NCI-H1694 treated with DMSO at 0.1 percent for 48 hours (cell line): Measurements from ENCODE around the gene C2orf68.
"Not testable (repeated sequence)": the region's sequence is repeated elsewhere in the genome, so short reads cannot be mapped to it uniquely, and the experiment has no call there.

Experiments used
- DNase-seq: peaks from one replicate; lab custom pipeline; 2025; lab: John Stamatoyannopoulos, UW

C2orf68 gene

DNA sequence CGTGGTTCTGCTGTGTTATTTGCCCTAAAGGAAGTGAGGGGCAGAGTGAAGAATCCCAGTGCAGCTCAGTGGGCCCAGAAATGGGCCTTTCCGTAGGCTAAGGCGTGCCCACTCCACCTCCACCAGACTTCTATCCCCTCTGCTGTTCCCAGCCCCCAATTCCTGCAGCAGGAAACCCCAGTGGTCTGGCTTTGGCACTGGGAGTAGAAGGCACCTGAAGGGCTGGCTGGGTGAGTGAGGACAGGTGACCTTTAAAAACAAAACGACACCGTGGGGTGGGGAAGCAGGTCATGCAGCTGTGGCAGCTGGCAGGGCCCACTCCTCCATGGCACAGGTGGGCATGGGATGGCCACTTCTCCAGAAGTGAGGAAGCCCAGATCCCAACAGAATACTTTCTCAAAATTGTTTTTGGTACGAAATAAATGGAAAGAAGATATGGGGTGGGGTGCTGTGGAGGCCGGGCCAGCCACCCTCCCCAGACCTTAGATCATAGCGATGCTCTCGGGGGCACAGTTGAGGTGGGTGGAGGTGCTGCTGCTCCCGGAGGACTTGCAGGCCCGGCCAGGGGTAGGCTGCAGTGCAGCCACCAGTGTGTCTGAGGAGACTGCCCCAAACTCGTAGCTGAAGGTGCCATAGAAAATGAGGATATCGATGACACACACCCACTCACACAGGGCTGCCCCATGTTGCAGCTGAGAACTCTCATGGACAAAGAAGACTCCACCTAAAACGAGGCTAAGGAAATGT, 13.1 kb downstream of the C2orf68 start:
- no peak for DNase-seq

DNA sequence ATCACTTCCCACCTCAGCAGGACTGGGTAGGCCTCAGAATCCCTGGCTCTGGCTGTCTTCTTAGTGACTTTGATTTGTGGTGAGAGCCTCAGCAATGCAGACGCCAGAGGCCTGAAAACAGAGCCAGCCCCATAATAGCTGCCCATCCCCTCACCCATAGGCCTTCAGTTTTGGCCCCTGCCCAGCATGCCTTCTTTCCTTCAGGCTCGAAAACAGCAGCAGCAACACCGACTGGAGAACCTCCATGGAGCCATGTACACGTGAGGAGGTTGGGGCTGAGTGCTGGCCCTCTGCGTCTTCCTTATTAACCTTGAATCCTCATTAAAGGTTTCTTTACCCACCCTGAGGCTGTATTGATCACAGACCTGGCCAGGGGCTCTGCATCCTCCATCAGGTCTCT, 14.6 kb downstream of the C2orf68 start:
- no peak for DNase-seq

DNA sequence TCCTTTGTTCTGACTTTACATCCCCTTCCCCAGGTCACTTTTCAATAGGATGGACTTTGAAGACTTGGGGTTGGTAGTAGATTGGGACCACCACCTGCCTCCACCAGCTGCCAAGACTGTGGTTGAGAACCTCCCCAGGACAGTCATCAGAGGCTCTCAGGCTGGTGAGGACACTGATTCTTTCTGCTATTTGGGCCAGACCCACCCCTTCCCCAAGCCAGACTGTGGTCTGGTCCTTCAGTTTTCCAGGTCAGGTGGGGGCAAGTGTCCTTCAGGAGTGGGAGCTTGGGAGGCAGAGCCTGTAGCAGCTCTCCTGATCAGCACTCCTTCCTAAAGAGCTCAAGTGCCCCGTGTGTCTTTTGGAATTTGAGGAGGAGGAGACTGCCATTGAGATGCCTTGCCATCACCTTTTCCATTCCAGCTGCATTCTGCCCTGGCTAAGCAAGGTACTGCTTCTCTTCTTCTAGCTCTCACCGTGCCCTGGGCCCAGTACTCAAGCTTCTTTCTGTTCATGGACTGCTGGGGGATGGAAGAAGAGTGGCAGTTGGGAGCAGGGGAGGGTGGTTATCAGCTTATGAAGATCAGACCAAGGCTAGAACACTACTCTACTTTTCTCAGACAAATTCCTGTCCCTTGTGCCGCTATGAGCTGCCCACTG, 15.3 kb downstream of the C2orf68 start:
- no peak for DNase-seq

DNA sequence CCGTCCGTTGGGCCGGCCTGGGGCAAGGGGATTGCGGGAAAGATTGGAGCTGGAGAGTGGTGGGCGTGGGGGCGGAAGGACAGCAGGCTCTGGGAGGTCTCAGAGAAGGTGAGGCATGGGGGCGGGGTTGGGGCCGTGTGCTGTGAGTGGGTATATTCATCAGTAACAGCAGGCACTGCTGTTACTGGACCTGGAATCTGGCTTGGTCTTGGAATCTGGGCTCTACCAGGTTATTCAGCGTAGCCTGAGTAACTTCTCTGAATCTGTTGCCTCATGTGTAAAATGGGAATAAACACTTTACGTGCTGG, 15.9 kb downstream of the C2orf68 start:
- no peak for DNase-seq

DNA sequence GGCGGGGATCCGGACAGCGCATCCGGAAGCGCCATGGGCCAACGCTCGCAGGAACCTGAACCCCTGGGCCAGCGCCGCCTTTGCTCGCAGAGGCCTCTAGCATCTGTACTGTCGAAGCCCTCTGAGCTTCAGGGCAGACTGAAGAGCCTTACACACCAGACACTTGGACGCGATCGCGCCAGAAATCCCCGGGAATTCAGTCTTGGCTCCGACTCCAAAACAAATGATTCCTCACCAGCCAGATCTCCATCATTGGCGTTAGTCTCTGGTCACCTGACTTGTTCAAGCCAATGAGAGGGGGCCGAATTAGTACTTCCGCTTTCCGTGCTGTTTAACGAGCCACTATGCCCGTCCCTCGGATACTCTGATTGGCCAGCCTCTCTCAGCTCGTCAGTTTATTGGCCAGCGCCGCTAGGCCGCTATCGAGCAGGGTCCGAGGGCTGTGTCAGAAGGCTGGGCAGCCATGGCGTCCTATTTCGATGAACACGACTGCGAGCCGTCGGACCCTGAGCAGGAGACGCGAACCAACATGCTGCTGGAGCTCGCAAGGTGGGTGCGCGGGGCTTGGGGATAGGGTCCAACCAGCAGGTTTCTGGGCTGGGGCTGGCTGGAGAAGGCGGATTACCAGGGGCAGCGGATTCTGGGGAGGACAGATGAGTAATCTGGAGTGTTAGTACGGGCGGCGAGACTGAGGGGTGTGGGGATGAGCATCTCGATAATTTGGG, 16.4 kb downstream of the C2orf68 start, which contains the start of gene RNF181:
TSS of gene RNF181 (plus strand) at position 445 of the 725 bp plus-strand sequence. CDS start at position 464, 19 bp downstream.
- DNase-seq = peak; percentile 99

DNA sequence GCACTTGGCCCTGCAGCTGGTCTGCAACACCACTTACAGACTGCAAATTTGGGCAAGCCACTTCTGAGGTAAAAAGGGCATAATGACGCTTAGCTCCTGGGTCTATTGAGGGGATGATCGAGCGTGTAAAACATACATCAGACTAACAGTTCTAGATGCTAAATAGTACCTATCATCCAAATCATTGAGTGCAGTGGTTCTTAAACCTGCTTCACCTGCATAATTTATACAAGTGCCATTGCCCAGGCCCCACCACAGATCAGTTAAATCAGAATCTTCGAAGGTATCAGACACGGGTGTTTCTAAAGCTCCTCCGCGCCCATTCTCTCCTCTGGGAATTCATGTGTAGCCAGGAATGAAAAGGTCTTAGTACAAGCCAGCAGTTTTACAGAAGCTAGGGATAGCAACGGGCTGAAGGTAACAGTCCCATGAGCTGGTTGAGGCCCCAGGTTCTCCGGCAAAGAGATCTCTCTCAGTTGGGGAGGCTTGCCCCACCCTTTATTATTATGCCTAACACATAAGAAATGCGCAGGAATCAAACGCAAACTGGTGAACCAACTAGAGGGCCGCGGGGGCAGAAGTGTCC, 17.1 kb downstream of the C2orf68 start:
- no peak for DNase-seq

DNA sequence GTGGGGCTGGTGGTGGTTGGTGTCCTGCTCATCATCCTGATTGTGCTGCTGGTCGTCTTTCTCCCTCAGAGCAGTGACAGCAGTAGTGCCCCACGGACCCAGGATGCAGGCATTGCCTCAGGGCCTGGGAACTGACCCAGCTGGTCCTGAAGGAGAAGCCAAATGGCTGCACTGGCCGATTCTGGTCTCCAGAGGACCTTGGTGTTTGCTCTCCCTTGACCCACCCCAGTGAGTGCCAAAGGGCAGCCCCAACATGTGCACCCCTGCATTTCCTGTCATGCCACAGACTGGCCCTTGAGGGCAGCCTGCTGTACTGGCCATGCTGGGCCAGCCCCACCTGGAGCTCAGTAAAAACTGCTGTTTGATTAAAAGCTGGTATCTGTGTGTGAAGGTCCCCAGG, 18.8 kb downstream of the C2orf68 start:
- no peak for DNase-seq

DNA sequence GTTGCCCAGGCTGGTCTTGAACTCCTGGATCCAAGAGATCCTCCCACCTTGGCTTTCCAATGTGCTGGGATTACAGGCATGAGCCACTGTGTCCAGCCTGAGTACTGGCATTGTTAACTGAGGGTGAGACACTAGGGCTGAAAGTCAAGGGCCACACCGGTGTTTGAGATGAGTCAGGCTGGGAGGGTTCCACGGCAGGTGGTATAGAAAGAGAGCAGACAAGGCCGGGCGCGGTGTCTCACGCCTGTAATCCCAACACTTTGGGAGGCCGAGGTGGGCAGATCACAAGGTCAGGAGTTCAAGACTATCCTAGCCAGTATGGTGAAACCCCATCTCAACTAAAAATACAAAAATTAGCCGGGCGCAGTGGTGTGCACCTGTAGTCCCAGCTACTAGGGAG, 19.6 kb downstream of the C2orf68 start:
- not testable (repeated sequence) for DNase-seq

DNA sequence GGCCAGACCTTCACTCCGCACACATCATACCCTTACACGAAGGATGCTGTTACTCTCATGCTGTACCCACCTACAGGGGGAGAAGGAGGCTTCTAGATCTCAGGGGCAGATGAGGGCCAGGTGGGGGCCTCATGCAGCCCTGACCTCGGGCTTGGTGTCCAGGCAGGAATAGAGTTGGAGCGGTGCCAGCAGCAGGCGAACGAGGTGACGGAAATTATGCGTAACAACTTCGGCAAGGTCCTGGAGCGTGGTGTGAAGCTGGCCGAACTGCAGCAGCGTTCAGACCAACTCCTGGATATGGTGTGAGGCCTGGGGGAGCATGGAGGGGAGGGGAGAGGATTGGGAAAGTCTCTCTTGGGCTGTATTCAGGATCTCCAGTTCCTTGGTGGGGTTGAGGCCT, 20.3 kb downstream of the C2orf68 start:
- no peak for DNase-seq

DNA sequence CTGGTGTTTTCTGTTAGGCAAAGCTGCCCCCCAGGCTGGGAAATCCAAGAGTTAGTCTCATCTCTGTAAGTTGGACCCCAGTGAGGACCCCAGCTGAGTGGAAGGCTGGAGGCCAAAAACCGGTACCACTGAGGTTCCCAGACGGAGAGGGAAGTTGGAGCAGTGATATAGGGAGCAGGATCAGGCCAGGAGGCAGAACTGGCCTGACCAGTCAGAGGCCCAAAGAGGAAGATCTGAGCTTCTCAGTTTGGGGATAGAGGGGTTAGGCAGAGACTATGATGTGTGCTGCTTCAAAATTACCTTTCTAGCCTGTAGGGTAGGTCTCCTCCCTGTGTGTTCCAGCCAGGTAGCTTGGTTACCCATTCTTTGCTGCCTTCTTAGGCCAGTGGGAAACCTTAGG, 20.9 kb downstream of the C2orf68 start:
- no peak for DNase-seq

DNA sequence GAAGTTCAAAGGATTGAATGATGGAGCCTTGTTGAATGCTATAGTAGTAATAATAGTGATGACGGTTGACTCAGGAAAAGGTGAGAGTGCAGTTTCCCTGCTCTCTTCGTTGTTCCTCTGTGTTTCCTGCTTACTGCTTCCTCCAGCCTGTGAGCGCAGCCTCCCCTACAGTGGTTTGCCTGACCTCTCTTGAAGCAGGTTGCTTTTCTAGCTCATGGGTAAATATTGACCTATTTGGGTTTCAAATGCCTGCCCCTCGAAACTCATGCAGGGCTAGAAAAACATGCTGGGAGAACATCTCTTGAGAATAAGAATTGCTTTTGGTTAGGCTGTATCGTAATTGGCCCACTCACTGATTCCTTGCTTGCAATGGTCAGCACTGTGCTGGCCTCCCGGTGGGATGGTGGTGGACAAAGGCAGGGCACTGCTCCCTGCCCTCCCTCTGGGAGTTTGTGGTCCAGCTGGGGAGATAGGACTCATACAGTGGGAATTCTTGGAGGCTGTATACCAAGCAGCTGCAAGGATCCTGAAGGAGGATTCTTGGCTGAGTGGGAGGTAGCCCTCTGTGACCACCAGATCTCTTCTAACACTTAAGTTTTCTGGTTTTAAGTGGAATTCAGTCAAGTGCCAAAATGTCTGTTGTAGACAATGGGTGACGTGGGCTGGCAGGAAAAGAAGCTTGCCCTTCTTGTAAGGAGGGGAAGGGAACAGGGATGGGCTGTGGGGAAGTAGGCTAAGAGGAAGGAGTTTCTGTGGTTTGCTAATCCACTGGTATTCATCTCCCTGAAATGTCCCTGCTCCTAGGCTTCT, 21.7 kb downstream of the C2orf68 start:
- DNase-seq = no peak

DNA sequence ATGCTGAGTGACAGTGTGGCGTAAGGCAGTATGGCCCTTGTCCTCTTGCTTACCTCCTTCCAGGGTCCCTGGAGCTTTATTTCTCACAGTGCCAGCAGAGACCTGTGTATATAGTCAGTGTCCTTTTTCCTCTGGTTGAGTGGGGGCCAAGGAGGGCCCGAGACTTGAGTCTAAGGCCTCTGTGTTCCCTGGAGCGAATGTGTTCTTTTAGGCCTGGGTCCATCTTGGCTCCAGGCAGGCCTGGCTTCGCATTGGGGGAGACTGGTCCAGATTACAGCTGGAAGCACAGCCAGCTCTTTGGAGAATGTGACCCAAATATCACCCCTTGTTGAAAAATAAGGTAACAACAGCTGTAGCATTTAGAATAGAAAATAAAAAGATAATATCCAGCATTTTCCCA, 22.7 kb downstream of the C2orf68 start:
- DNase-seq = no peak

DNA sequence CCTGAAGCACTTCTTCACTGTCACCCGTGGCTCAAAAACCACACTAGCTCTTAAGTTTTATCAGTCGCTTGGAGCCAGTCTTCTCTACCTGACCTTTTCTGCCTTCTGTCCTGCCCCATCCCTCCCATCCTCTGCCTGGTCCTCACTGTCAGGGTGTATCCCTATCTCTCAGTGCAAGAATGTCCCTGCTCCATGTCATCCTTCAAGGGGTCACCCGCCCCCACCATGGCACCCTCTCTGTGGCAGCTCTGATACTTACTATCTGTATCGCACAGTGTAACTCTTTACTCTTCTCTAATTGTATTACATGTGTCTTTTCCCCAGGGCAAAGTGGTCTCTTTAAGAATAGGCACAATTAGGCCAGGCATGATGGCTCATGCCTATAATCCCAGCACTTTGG, 23.2 kb downstream of the C2orf68 start:
- no peak for DNase-seq

DNA sequence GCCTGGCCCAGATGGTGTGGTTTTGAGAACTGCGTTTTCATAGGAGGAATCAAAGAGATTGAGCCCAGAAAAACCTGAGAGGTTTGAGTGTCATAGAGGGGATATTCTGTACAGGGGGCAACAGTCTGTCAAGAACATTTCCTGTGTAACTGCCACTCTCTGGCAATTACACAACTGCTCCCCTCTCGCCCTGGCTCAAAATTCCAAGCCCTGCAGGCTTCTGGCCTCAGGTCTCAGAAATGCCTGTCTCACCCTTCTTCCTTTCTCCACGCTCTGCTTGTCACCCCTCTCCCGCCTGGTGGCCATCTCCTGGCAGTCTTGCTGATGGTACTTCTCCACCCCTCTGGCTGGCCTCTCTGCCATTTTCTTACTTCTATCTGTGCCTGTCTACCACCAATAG, 23.6 kb downstream of the C2orf68 start:
- DNase-seq = no peak

DNA sequence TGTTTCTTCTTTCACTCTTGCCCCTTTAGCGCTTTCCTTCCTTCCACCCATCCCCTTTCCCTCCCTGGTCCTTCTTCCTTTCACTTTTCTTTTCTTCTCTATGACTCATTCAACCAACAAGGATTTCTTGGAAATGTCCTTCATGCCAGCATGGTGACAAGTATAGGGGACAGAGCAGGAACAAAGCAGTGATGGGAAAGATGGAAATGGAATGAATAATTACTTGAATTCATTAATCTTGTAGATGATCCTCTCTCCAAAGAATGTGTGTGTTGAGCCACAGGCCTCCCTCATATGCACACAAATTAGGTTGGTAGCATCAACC, 26.1 kb downstream of the C2orf68 start:
- no peak for DNase-seq

DNA sequence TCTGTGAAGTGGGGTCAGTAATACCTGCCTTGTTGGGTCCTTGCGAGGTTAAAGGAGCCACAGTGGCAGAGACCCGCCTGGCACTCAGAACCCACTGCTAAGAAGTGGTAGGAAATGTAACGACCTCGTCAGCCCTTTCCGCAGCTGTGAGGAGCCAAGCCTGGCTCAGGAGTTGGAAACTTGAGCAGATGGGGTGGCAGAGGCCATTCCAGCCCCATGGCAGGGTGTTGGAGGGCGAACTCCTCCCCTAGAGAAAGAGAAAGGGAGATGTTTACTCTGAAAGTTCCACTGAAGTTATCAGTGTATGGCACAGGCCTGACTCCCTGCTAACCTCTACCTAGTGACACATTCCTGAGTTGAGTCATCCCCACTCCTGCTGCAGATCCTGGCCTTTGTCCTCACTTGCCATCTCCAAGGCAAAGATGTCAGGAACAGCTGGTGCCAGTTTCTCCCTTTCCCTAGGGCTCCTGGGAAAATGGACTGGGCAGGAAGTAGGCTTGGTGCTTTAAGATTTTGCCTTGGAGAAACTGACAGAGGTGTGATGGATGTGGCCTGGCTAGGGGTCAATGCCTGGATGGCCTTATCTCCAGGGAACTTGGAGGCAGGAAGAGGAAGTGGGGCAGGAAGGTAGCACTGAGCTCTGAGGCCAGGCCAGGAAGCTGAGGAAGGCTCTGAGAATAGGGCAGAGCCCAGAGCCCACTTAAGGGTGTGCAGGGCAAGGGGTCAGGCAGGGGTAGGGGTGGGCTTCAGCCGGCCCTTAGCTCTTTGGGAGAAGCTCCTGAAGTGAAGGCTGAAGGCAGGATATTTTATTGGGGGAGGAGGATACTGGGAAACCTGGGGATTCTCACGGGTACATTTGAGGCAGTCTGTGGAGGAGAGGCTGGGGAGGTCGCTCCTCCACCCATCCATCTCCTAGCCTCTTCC, 26.7 kb downstream of the C2orf68 start:
- DNase-seq = no peak

DNA sequence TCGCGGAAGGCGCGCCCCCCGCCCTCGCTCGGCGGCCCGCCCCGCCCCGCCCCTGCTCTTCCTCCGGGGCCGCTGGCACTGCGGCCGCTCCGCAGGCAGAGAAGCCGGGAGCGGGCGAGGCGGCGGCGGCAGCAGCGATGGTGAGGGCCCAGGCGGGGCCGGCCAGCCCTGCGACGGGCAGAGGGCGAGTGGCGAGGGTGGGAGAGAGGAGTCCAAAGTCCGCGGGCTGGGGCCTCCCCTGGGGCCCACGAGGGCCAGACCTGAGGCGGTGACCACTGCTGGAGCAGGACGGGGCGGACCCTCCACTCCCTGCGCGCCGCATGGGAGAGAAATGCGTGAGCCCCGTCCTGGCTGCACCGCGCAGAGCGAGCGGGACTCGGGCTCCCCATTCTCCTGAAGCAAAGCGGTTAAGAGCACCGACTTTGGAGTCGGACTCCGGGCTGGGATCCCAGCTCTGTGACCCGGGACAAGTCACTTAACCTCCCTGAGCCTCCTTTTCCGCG, 27.5 kb downstream of the C2orf68 start, which contains the start of gene VAMP5:
TSS of gene VAMP5 (plus strand) at position 78 of the 503 bp plus-strand sequence. CDS start at position 138, 60 bp downstream.
- no peak for DNase-seq

DNA sequence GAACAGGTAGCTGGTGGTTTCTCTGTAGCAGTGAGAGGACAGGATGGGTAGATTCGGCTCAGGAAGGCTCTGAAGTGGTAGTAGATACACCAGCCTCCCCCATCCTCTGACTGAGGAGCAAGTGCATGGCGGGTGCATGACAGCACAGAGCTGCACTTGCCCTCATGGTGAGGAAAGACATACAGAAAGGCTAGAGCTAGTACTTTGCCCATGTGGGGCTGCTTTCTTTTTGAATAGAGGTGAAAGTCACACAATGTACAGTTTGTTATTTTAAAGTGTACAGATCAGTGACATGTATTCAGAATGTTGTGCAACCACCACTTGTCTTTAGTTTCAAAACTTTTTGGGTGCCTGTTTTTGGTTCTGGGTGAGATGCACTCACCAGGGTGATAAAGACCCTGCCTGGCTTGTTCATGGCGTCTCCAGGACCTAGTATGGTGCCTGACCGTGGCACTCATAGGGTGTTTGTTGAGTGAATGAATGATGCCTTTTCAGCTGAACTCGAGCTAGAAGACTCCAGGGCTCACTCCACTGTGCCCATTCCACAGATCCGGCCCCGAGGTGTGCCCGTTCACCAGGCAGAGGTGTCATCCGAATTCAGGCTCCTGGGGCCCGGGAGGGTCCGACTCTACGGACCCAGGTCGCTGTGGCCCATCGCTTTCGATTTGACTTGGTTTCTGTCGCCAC, 28.1 kb downstream of the C2orf68 start:
- no peak for DNase-seq

DNA sequence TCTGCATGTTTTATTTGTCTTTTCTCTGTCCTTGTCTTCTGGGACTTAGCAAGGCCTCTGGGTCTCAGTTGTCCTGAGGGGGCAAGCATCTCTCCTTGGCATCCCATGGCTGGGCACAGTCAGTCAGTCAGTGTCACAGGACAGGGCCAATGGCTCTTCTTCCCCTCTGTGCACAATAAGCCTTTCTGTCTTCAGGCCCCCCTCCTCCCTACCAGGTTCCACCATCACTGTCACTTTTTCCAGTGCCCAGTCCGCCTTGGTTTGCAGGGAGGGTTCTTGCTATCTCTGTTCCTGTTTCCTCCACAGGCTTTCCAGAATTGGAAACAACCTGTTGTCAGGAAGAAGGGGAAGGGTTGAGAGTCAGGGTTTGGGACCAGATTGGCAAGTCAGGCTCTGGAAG, 29.4 kb downstream of the C2orf68 start:
- no peak for DNase-seq

DNA sequence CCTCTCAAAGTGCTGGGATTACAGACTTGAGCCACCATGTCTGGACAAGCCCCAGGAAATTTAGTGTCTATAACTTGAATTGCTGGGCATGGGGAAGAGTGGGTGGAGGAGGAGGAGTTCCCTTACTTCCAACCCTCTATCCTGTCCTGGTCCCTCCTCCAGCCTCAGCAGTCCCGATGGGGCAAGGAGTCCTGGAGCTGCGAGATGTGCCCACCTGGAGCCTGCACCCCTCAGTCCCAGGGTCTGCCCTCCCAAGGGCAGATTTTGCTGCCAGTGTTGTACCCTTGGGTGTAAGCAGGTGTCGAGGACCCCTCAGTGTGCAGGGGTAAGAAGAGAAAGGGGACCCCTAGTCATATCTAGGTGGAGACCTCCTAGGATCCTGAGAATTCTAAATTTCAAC, 31.7 kb downstream of the C2orf68 start:
- DNase-seq = no peak
